NCI-H1930 (cell line): Measurements from ENCODE around the gene C4BPA.

ENCODE experiments used
- DNase-seq, 2 experiments: peaks; one replicate each; lab custom pipeline; 2025; lab: John Stamatoyannopoulos, UW

Gene C4BPA

GRCh38 chr1:207077470-207078377 is 26.3 kb upstream of the C4BPA start:
- DNase-seq: peak in 1 of 2 experiments; percentile 50

DNA sequence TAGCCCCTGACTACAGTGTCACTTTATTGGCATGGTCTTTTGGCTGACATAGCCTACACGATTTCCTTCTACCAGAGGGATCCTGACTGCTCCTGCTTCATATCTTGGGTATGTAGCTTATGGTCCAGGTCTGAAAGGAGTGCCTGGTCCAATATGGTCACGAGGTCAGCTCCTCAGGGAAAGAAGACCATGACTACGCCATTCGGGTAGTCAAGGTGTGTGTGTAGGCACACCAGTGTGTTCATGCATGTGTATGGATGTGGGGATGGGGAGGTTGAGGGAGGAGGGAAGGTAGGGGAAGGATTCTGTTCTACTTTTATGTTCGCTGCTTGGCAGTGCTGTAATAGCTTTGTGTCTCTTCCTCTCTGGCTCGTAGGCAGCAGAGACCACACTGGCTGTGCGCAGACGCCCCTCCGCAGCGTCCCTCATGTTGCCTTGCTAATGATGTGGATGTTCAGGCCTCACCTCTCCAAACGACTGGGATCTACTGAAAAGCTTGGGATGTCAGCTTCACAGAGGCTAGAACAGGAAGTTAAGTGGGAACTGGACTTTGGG is 25.4 kb upstream of the C4BPA start:
- no peak for DNase-seq

- DNase-seq: no peak
Measured at GRCh38 chr1:207079706-207080241, 24.3 kb upstream of the C4BPA start.

GRCh38 chr1:207081088-207081487 is 22.9 kb upstream of the C4BPA start:
- no peak for DNase-seq

DNA sequence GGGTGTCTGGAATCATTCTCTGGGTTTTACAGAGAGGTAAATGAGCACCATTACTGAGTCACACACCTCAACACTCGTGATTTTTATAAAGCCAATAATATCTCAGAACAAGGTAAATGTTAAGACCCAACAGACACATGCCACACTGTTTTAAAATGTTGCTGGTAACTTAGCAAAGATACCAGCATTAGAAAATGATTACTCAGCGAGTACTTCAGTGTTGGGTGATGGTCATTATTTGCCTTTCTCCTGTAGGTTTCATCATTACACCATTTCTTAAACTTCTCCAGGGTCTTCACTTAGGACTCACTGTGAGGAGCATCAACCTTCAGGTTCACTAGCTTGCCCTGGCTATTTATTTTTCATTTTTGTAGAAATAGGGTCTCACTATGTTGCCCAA is 22.2 kb upstream of the C4BPA start:
- DNase-seq: no peak

- DNase-seq: no peak
Measured at GRCh38 chr1:207084232-207084631, 19.8 kb upstream of the C4BPA start.

DNA sequence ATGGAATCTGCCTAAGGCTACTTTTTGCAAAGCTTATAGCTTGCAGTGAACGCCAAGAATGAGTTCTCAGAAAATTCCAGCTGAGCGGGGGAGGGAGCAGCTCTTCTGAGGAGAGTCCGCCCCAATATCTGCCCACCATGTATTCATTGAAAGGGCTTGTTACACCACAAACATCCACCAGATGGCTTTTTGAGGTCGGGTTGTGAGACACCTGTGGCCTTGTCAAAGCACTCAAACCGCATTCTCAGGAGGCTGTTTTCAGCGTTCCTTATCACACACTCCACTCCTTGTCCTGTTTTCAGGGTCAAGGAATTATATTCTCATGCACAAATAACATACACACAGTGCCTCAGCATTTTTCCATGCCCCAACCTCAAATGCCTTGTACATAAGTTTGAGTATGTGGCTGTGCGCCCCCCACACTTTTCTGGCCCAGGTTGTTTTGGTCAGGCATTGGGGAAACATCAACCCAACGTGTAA is 19.3 kb upstream of the C4BPA start:
- DNase-seq: peak; percentile 15 to 26

DNA sequence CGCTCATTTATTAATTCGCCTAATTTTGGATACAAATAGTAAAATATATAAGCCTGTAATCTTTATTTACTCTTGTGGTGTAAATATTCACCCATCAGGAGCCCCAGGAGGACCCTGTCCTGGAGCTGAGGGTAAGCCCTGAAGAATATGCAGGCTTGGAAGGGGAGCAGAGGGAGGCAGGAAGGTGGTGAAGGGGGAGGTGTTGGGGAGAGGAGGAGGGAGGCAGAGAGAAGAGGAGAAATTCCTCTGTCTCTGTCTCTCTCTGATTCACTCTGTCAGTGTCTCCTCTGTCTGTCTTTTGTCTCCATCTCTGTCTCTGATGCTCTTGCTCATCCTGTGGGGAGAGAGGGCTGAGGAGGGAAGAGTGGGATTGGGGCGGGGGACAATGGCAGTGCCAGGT is 18.1 kb upstream of the C4BPA start:
- DNase-seq: no peak

DNA sequence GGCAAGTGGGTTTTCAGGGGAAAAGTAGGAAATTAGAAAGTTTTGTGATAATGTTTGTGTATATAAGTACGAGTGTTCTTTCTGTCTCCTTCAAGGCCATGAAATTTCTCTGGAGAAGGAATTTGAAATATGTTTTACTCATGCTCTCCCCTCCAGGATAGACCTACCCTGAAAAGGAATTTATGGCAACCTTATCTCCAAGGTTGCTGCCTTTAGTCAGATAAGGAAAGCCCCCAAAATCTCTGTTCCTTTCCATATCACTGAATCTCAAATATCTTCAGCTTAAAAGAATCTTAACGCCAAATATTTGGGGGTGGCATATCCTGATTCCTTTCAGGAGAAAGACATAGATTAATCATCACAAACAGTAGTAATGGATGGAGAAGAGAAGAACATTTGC is 15.9 kb upstream of the C4BPA start:
- no peak for DNase-seq

DNA sequence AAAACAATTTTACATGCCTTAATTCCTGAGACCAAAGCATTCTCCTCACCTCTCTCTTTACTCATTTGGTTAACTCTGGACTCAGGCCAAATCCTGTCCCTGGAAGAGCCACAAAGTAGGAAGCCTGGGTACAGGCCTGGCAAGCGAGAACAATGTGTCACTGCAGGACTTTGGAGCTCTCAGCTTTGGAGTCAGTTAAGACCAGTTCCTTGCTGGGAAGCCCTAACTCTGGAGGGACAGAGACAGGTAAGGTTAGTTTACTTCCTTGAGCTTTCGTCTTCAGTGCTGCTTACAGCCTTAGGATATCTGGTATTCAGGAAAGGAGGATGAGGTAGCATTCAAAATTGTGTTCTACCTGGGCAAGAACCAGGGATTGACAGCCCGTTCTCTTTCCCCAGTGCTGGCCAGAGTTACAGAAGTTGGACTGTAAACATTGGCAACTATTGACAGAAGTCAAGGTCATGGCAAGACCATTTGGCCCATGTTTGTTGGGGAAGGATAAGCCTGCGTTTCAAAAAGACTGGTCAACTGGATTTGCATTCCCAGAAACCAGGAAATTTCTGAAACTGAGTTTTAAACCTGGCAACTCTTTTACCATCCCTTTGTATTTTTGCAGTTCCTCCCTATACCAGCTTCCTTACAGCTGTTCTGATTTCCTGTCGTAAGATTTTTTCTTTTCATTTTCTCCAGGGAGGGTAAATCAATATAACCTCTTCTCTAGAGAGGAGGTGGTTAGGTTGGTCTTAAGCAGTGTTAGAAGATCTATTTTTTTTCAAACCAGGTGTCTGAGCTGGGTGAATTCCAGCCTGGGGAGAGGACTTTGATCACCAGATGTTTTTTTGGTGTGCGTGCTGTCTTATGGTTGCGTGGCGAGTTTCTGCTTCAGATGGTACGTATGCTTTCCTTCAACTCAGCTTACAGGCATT is 15.1 kb upstream of the C4BPA start, which contains the start of gene C4BPB:
C4BPB (plus strand) TSS at position 160 of the 926 bp plus-strand sequence; CDS start at position 832, 672 bp downstream.
- DNase-seq: no peak

DNA sequence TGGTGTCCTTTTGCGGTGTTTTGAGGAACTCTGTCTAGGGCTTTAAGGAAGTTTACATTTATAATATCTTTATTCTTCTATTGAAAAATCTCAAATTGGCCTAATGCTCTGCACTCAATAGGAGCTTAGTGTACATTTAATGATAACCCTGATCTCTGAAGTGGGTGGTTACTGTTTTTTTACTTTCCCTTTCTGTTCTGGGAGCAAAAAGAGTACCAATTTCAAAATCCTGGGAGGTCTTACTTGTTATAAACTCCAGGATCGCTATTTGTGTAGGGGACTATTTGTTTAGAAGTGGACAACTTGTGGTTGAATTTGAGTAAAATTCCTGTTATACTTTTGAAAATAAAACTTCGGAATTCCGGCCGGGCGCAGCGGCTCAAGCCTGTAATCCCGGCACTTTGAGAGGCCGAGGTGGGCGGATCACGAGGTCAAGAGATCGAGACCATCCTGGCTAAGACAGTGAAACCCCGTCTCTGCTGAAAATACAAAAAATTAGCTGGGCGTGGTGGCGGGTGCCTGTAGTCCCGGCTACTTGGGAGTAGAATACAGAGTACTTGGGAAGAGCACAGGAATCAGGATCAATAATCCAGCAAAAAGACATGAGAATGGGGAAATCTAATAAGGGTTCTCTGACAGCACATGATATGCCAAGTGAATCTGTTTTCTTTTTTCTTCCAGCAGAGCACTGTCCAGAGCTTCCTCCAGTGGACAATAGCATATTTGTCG is 14.2 kb upstream of the C4BPA start:
- DNase-seq: no peak

- no peak for DNase-seq
Measured at GRCh38 chr1:207091200-207091908, 12.7 kb upstream of the C4BPA start.

GRCh38 chr1:207093944-207094343 is 10.1 kb upstream of the C4BPA start:
- no peak for DNase-seq

- DNase-seq: no peak
Measured at GRCh38 chr1:207097871-207098324, 6.1 kb upstream of the C4BPA start.

GRCh38 chr1:207101720-207102119 is 2.3 kb upstream of the C4BPA start:
- DNase-seq: no peak

DNA sequence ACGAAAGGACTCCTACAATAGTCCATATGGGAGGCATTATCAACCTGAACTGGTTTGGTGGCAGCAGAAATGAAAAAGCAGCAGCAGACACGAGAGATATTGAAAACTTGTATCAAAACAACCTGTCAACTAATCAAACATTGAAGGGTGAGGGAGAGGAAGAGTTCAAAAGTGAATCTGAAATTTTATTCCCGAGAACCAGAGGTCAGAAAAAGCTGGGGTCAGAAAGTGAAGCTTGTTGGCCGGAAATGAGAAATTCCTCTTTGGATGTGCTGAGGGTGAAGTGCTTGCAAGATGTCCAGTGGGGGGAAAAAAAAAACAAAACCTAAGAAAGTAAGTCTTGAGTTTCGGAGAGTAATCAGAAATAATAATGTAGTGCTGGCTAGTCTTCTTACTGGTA is 1.9 kb upstream of the C4BPA start:
- DNase-seq: no peak

GRCh38 chr1:207102659-207103058 is 1.4 kb upstream of the C4BPA start:
- no peak for DNase-seq

- no peak for DNase-seq
Measured at GRCh38 chr1:207109004-207109403, 5.0 kb downstream of the C4BPA start.

DNA sequence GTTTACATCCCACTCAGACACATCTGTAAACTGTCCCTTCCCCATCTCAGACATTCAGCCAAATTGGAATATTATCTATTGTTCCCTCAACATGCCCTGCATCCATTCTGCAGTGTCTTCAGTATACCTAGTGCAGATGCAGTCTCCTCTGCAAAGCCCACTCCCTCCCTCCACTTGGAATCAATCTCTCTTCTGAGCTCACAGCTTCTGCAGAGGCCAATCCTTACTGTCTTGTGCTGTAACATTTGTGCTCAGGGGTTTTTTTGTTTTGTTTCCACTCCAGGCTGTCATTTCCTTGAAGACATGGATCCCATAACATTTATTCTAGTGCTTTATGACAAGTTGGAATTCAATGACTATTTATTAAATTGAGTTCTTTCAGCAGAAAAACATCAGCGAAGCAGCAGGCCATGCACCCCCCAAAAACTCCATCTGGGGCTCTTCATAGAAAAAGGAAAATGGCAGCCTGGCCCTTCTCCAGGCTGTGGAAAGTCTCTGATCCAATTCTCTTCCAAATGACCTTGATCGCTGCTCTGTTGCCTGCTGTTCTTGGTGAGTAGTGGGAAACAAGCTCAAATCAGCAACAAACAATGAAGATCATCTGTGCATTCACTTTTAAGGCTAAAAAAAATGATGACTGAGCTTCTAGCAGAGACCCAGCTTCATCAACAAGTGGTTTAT is 8.7 kb downstream of the C4BPA start:
- no peak for DNase-seq

GRCh38 chr1:207115269-207115668 is 11.2 kb downstream of the C4BPA start:
- no peak for DNase-seq
